ENCODE measurements around the gene SGK1.

- TF ChIP-seq ZNF148 (tag by site-specific recombination; IDR thresholded peaks at IDR 0.05; ENCODE audit: borderline replicate concordance), result no peak
- TF ChIP-seq ATF2 (tag by site-specific recombination; IDR thresholded peaks at IDR 0.05; ENCODE audit: low read depth), result no peak
- no peak for TF ChIP-seq ZNF704 (tag by site-specific recombination; IDR thresholded peaks at IDR 0.05)
- no peak for TF ChIP-seq ZBTB1 (tag by site-specific recombination; IDR thresholded peaks at IDR 0.05)
- TF ChIP-seq ZNF560 (tag by site-specific recombination; IDR thresholded peaks at IDR 0.05; ENCODE audit: borderline replicate concordance), result no peak
- TF ChIP-seq PBX3 (CRISPR knock-in tag; IDR thresholded peaks at IDR 0.05), result no peak
- TF ChIP-seq ZNF776 (tag by site-specific recombination; IDR thresholded peaks at IDR 0.05; ENCODE audit: borderline replicate concordance), result no peak
- TF ChIP-seq CTCF (tag by site-specific recombination; IDR thresholded peaks at IDR 0.05), result no peak
- no peak for TF ChIP-seq ZNF175 (tag by site-specific recombination; IDR thresholded peaks at IDR 0.05)
Observed at GRCh38 chr6:134324141-134324540, 6.2 kb upstream of the SGK1 start.

Measured in HEK293 (cell line).